ENCODE measurements around the gene ABHD6.

DNA sequence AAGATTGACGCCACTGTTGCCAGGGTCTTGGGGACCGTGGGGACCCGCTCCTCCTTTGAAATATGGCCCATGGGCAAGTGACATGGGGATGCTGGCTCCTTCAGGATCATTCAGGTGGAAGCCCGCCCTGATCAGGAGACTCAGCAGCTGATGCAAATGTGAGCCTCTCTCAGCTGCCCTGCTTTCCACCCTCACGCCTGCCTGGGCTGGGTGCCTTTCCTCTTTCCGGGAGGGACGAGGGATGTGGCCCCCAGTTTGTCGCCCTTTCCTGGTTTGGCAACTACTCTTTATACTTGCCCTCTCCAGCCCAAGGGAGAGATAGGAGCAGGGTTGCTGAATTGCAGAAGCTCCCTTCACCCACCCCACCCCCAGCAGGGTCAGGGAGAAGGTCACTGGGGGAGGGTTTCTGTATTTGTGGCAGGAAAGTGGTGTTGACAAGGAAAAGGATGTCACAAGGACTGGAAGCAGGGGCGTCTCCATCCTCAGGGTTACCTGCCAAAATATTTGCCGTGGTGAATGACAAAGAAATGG is 48.6 kb upstream of the ABHD6 start:
- TF ChIP-seq GATA2 (IDR thresholded peaks at IDR 0.05; ENCODE audit: low read depth, low read length) (no peak), GATA3 (IDR thresholded peaks at IDR 0.05; ENCODE audit: low read depth, low read length) (no peak)
